ENCODE measurements around the gene LARP4. TPM values are rescaled to one million over a fixed set of nuclear protein-coding genes. Genes with fewer than 3 reads are reported as not detected.

LARP4 gene
- polyA plus RNA-seq (2012; ENCODE audit: low read depth, missing spikeins) = 10.4 TPM

- DNase-seq (ENCODE audit: insufficient read length, low spot score) (peak; percentile 81), FAIRE-seq (peak; percentile 89)
- TF ChIP-seq POLR2A (IDR thresholded peaks at IDR 0.05; ENCODE audit: low read depth, low read length) (peak; percentile 74), POLR2AphosphoS5 (IDR thresholded peaks at IDR 0.05; ENCODE audit: low read depth, low read length) (peak; percentile 89), SPI1 (IDR thresholded peaks at IDR 0.05; ENCODE audit: low read depth, low read length) (no peak), PAX5 (IDR thresholded peaks at IDR 0.05; ENCODE audit: insufficient read depth, low read length, severe bottlenecking) (no peak), TAF1 (IDR thresholded peaks at IDR 0.05; ENCODE audit: low read depth, low read length) (peak; percentile 68), POU2F2 (IDR thresholded peaks at IDR 0.05; ENCODE audit: low read depth, low read length) (no peak)
Observed at GRCh38 chr12:50400638-50401499, at the start of gene LARP4. LARP4 (plus strand) TSS chr12:50400885; CDS start chr12:50401011, 126 bp downstream.

DNA sequence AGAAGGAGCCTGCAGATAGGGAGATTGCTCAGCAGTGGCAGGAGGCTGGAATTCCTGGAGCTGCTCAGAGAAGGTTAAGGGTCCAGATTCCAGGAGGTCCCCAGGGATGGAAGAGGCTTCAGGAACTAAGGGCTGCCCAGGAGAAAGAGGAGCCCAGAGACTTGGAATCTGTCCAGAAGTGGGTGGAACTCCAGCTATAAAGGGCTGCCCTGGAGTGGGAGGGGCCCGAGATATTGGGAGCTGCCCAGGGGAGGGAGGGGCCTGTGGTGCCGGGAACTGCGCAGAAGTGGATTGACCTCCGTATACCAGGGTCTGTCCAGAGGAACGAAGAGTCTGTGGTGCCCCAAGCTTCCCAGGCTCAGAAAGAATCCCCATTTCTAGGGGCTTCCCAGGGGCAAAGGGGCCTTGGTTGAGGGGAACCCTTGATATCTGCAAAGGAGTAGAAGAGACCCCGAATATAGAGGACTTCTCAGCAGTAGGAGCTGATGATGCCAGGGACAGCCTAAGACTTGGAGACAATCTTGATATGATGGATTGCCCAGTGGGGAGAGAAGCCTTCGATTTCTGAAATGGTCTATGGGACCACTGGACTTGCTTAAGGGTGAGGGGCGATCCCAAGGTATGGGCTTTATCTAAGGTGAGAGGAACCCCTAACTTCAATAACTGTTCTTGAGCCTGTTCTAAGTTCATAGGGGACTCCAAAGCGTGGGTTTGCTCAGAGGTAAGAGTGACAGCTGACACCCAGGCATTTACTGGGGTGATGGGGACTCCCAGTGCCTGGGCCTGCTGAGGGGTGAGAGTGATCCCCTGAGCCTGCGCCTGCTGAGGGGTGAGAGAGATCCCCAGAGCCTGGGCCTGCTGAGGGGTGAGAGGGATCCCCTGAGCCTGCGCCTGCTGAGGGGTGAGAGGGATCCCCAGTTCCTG is 49.3 kb upstream of the LARP4 start:
- TF ChIP-seq TAF1 (IDR thresholded peaks at IDR 0.05; ENCODE audit: low read depth, low read length) (no peak), POLR2A (IDR thresholded peaks at IDR 0.05; ENCODE audit: low read depth, low read length) (no peak), POLR2AphosphoS5 (IDR thresholded peaks at IDR 0.05; ENCODE audit: low read depth, low read length) (no peak), POU2F2 (IDR thresholded peaks at IDR 0.05; ENCODE audit: low read depth, low read length) (no peak)
- no peak for FAIRE-seq
- DNase-seq (ENCODE audit: insufficient read length, low spot score) = no peak

GRCh38 chr12:50353404-50353803 is 47.3 kb upstream of the LARP4 start:
- DNase-seq (ENCODE audit: insufficient read length, low spot score) (no peak), FAIRE-seq (no peak)
- TF ChIP-seq POU2F2 (IDR thresholded peaks at IDR 0.05; ENCODE audit: low read depth, low read length) = no peak
- no peak for TF ChIP-seq POLR2A (IDR thresholded peaks at IDR 0.05; ENCODE audit: low read depth, low read length)
- TF ChIP-seq SPI1 (IDR thresholded peaks at IDR 0.05; ENCODE audit: low read depth, low read length) = no peak
- no peak for TF ChIP-seq POLR2AphosphoS5 (IDR thresholded peaks at IDR 0.05; ENCODE audit: low read depth, low read length)
- TF ChIP-seq TAF1 (IDR thresholded peaks at IDR 0.05; ENCODE audit: low read depth, low read length) = no peak
- no peak for TF ChIP-seq PAX5 (IDR thresholded peaks at IDR 0.05; ENCODE audit: insufficient read depth, low read length, severe bottlenecking)

DNA sequence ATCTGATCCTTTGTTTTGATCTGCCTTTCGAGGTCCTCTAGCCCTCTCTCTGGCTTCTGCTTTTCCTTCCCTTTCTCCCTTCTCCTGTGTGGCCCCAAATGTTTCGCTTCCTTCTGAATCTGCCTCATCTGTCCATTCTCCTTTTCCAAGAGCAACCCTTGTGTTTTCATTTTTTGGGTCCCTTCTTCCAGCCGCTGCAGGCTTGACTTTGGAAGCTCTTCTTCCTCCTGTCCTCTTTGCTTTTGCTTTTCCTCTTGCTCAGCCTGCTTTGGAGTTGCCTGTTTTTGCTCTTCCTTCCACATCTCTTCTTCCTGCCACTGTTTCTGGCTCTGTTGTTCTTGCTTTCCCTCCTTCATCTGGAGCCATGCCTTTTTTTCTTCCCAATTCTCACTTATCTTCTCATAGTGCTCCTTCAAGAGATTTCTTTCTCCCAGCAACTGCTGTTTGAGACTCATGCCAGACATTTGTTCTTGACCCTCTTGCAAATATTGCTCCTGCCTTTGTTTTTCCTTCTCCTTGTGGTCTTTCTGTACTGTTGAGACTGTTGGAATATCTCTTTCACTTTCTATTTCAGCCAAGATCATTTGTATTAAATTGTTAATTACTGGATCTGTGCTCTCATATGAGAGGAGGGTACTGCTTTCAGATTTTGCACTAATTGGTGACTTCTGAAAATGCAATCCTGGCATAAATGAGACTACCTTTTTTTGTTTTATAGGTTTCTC is 46.7 kb upstream of the LARP4 start:
- no peak for TF ChIP-seq POLR2A (IDR thresholded peaks at IDR 0.05; ENCODE audit: low read depth, low read length)
- no peak for TF ChIP-seq SPI1 (IDR thresholded peaks at IDR 0.05; ENCODE audit: low read depth, low read length)
- TF ChIP-seq TAF1 (IDR thresholded peaks at IDR 0.05; ENCODE audit: low read depth, low read length) = no peak
- no peak for TF ChIP-seq PAX5 (IDR thresholded peaks at IDR 0.05; ENCODE audit: insufficient read depth, low read length, severe bottlenecking)
- no peak for TF ChIP-seq POU2F2 (IDR thresholded peaks at IDR 0.05; ENCODE audit: low read depth, low read length)
- TF ChIP-seq POLR2AphosphoS5 (IDR thresholded peaks at IDR 0.05; ENCODE audit: low read depth, low read length) = no peak
- FAIRE-seq = no peak
- no peak for DNase-seq (ENCODE audit: insufficient read length, low spot score)

DNA sequence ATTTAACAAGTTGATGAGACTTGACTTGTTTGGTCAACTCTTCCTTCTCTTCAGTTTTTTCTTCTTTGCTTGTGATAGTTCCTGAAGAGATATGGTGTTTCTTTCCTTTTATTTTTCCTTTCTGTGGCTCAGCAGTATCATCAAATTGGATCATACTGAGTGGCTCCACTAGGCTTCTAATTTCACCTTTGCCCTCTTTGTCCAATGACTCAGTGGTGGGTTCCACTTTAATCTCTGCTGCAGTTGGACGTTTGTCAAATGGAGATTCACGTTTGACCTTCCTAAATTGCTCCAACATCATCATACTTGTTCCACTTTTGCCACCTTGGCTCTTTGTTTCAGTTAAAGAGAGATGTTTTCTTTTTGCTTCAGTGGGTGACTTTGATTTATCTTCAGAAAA is 45.8 kb upstream of the LARP4 start:
- TF ChIP-seq TAF1 (IDR thresholded peaks at IDR 0.05; ENCODE audit: low read depth, low read length) (no peak), POU2F2 (IDR thresholded peaks at IDR 0.05; ENCODE audit: low read depth, low read length) (no peak), PAX5 (IDR thresholded peaks at IDR 0.05; ENCODE audit: insufficient read depth, low read length, severe bottlenecking) (no peak), SPI1 (IDR thresholded peaks at IDR 0.05; ENCODE audit: low read depth, low read length) (no peak), POLR2A (IDR thresholded peaks at IDR 0.05; ENCODE audit: low read depth, low read length) (no peak), POLR2AphosphoS5 (IDR thresholded peaks at IDR 0.05; ENCODE audit: low read depth, low read length) (no peak)
- DNase-seq (ENCODE audit: insufficient read length, low spot score) (no peak), FAIRE-seq (no peak)

DNA sequence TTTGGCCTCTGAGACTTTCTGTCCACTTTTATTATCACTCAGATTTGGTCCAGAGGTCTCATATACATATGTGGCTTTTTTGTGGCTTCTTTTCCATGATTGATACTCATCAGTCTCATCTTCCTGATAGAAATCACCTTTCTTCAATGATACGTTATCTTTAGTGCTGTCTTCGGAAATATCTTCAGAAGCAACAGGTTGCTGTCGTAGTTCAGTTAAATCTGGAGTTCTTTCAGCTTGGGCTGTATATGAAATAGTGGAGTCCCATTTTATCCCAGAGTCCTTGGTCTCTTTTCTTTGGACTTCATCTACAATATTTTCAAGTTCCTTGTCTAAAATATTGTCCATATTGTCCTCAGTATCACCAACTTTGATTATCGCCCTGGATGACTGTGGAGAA is 45.3 kb upstream of the LARP4 start:
- no peak for TF ChIP-seq PAX5 (IDR thresholded peaks at IDR 0.05; ENCODE audit: insufficient read depth, low read length, severe bottlenecking)
- TF ChIP-seq POLR2AphosphoS5 (IDR thresholded peaks at IDR 0.05; ENCODE audit: low read depth, low read length) = no peak
- no peak for TF ChIP-seq TAF1 (IDR thresholded peaks at IDR 0.05; ENCODE audit: low read depth, low read length)
- no peak for TF ChIP-seq POLR2A (IDR thresholded peaks at IDR 0.05; ENCODE audit: low read depth, low read length)
- TF ChIP-seq POU2F2 (IDR thresholded peaks at IDR 0.05; ENCODE audit: low read depth, low read length) = no peak
- no peak for FAIRE-seq
- no peak for DNase-seq (ENCODE audit: insufficient read length, low spot score)

DNA sequence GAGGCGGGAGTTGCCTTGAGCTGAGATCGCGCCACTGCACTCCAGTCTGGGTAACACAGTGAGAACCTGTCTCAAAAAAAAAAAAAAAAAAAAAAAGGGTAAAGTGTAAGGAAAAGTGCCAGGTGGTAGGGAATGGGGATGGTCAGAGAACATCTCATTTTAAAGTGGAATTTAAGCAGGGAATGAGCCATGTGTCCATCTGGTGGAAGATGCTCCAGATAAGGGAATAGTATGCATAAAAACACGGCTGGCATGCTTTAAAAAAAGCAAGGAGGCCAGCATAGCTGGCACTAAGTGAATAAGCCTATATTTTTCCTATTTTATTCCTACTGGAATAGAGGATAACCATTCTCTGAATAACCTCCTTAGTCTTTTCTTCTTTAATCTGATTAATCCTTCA is 38.0 kb upstream of the LARP4 start:
- TF ChIP-seq POLR2AphosphoS5 (IDR thresholded peaks at IDR 0.05; ENCODE audit: low read depth, low read length) (no peak), TAF1 (IDR thresholded peaks at IDR 0.05; ENCODE audit: low read depth, low read length) (no peak), SPI1 (IDR thresholded peaks at IDR 0.05; ENCODE audit: low read depth, low read length) (no peak)
- FAIRE-seq = no peak
- DNase-seq (ENCODE audit: insufficient read length, low spot score) = no peak

GRCh38 chr12:50363141-50363540 is 37.5 kb upstream of the LARP4 start:
- DNase-seq (ENCODE audit: insufficient read length, low spot score) (no peak), FAIRE-seq (no peak)
- TF ChIP-seq SPI1 (IDR thresholded peaks at IDR 0.05; ENCODE audit: low read depth, low read length) (no peak), POU2F2 (IDR thresholded peaks at IDR 0.05; ENCODE audit: low read depth, low read length) (no peak), TAF1 (IDR thresholded peaks at IDR 0.05; ENCODE audit: low read depth, low read length) (no peak), PAX5 (IDR thresholded peaks at IDR 0.05; ENCODE audit: insufficient read depth, low read length, severe bottlenecking) (no peak), POLR2A (IDR thresholded peaks at IDR 0.05; ENCODE audit: low read depth, low read length) (no peak), POLR2AphosphoS5 (IDR thresholded peaks at IDR 0.05; ENCODE audit: low read depth, low read length) (no peak)

Data from GM12891 (cell line).